Heart left ventricle (tissue), 16 donors: ENCODE results near the gene MLLT3. TPM values are rescaled to one million over a fixed set of nuclear protein-coding genes. Genes with fewer than 3 reads are reported as not detected.

ENCODE experiments used
- ATAC-seq, 4 donors: fragments of 200-7000 bp; cut with Tn5 transposase; one replicate each; pipeline ENCODE4 v1.9.1; 2020 to 2022; ENCODE audit warnings: moderate library complexity in 4 of 4, mild to moderate bottlenecking in 3 of 4, moderate number of reproducible peaks in 1 of 4
- DNase-seq, 5 donors: peaks; one replicate each; pipeline ENCODE4 v3.0.0-alpha.2; 2020
- H3K27ac ChIP-seq, 12 donors: fragments of 200-600 bp; sonication (generic) in 4 of 12; one replicate each; pipeline versions ENCODE4 v1.5.0 to v1.8.0; 2016 to 2022; ENCODE audit warnings: mild to moderate bottlenecking in 2 of 12
- H3K27me3 ChIP-seq, 9 donors: fragments of 200-600 bp; sonication (generic) in 2 of 9; one replicate each; pipeline versions ENCODE4 v1.5.1 to v1.8.0; 2016 to 2022; ENCODE audit warnings: mild to moderate bottlenecking in 3 of 9
- H3K36me3 ChIP-seq, 9 donors: fragments of 200-600 bp; sonication (generic) in 2 of 9; one replicate each; pipeline versions ENCODE4 v1.5.0 to v1.8.0; 2018 to 2022; ENCODE audit warnings: mild to moderate bottlenecking in 2 of 9
- H3K4me1 ChIP-seq, 12 donors: fragments of 200-600 bp; sonication (generic) in 4 of 12; one replicate each; pipeline versions ENCODE4 v1.5.0 to v1.8.0; 2016 to 2022; ENCODE audit warnings: mild to moderate bottlenecking in 3 of 12
- H3K4me3 ChIP-seq, 12 donors: fragments of 200-600 bp; sonication (generic) in 4 of 12; one replicate each; pipeline versions ENCODE4 v1.5.0 to v1.8.0; 2017 to 2022; ENCODE audit warnings: mild to moderate bottlenecking in 9 of 12, moderate library complexity in 4 of 12
- H3K9me3 ChIP-seq, 12 donors: fragments of 200-600 bp; sonication (generic) in 4 of 12; one replicate each; pipeline versions ENCODE4 v1.5.0 to v1.8.0; 2016 to 2022; ENCODE audit warnings: mild to moderate bottlenecking in 1 of 12
- CTCF ChIP-seq, 12 donors: fragments of 200-600 bp; sonication (generic) in 4 of 12; IDR thresholded peaks; one replicate each; pipeline versions ENCODE4 v1.5.0 to v1.8.0; 2018 to 2022; ENCODE audit warnings: antibody characterized with exemption in 12 of 12, mild to moderate bottlenecking in 5 of 12
- POLR2A ChIP-seq, 2 donors: fragments of 450-650 bp; IDR thresholded peaks; one replicate each; pipeline ENCODE4 v1.6.1; 2017; ENCODE audit warnings: antibody characterized with exemption in 2 of 2, mild to moderate bottlenecking in 2 of 2, moderate library complexity in 2 of 2
- WGBS, 4 donors: extraction: QIAGEN DNeasy Blood & Tissue Kit in 2 of 4; methylation state at CpG; one replicate each; pipeline versions ENCODE4 v1.1.5 to v1.1.7; 2013 to 2018; 5-methylcytosine and 5-hydroxymethylcytosine counted together
- intact Hi-C, 10 donors: fragments of 100-400 bp; cut with DNase I; formaldehyde crosslinking; loops; one replicate each; pipeline versions ENCODE4 v1.11.1 to v1.14.2; 2022
- polyA plus RNA-seq, 2 donors: library from polyadenylated mRNA; stranded (reverse); fragments of 200-250 nt; gene quantifications; one replicate each; pipeline ENCODE4 v1.2.3, GENCODE V29; 2013
- total RNA-seq, 9 donors: library from RNA; depleted of rRNA in 2 of 9; stranded (reverse); fragments of >200 nt in 2 of 9; fragmentation: NEBNext Ultra II Directional in 3 of 9; extraction: Animal tissue kit (Norgen Biotek cat#: 25700) in 3 of 9; gene quantifications; one replicate each; pipeline versions ENCODE4 v1.1.0 to v1.2.4, GENCODE V29; 2016 to 2023
- donor health status: ischemic (EF 13 %, LVEDD 7.1; RV severe dilation, severe dysfunction).
- donor health status: healthy with polysubstance abuse.
- donor health status: DM: no; HTN: yes; CAD: no.
- donor health status: DM: no; HTN: no; CAD: no.
- donor health status: ischemic (EF 25% LVEDD 6.9; RV normal size, moderate dysfunction).
- donor health status: ischemic (EF 25% LVEDD 5.7; RV mildly dilated, moderate dysfunction).
- donor health status: healthy.
- donor health status: DM: yes; HTN: yes; CAD: no.
- donor health status: ischemic (EF 35%, LVEDD 5.7; RV mildly dilated, moderate dysfunction).
- donor health status: nonischemic (EF 11% LVEDD 7.7; RV severe dilation, severe dysfunction).
- donor health status: DM: yes; HTN: yes; CAD: no.
- donor health status: PGD.
- donor health status: ischemic (EF 29% LVEDD 5.4; RV normal size, mild dysfunction).
- donor health status: nonischemic (EF 23%, LVEDD 6.1; RV moderate dilation, normal function).

Gene MLLT3
- total and polyA plus RNA-seq, 11 donors: 7.5 to 21.0 (median 15.3) TPM

DNA sequence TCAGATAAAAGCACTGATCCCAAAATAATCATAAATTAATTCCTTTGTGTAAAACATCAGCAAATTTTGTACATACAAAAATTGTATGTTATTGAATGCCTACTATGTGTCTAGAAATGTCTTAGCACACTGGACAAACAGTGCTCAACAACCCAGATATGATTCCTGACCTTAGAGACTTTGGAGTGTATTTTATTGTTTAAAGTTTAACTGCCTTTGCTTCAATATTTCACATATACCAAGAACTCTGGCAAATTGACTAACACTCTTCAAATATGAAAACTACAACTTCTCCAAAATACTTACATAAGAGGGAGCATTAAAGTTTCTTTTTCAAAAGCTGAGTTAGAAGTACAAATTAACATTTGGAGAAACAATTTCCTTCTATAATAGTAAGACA lies 231.9 kb downstream of the MLLT3 start:
- ATAC-seq (no peak), DNase-seq (no peak)
- H3K4me1 ChIP-seq: peaks cover 0 to 1% (median 0%) of the 10 kb centered on the region in 12 donors
- H3K27me3 ChIP-seq: no peaks in the 10 kb centered on the region
- no peaks in the 10 kb centered on the region for H3K36me3 ChIP-seq
- no peak overlapping the region for H3K27ac ChIP-seq
- TF ChIP-seq POLR2A (IDR thresholded peaks at IDR 0.05) (no peak), CTCF (IDR thresholded peaks at IDR 0.05) (no peak)
- peaks cover 0 to 8% (median 0%) of the 10 kb centered on the region in 12 donors for H3K9me3 ChIP-seq
- H3K4me3 ChIP-seq: no peak overlapping the region
- intact Hi-C loops: no loop called here

- Histone ChIP-seq H3K36me3 (no peaks in the 10 kb centered on the region), H3K4me1 (peaks cover 0 to 9% (median 0%) of the 10 kb centered on the region in 12 donors), H3K27me3 (no peaks in the 10 kb centered on the region), H3K27ac (no peak overlapping the region), H3K4me3 (no peak overlapping the region), H3K9me3 (peaks cover 0 to 8% (median 0%) of the 10 kb centered on the region in 12 donors)
- TF ChIP-seq CTCF (IDR thresholded peaks at IDR 0.05) (no peak), POLR2A (IDR thresholded peaks at IDR 0.05) (no peak)
- ATAC-seq (no peak), DNase-seq (no peak)
- intact Hi-C loops: no loop called here
- WGBS, 4 donors: 94 to 98% (median 96%) methylated on average over 3 of the region's 3 CpGs
These were observed 235.2 kb downstream of the MLLT3 start for GRCh38 chr9:20387062-20387461.

DNA sequence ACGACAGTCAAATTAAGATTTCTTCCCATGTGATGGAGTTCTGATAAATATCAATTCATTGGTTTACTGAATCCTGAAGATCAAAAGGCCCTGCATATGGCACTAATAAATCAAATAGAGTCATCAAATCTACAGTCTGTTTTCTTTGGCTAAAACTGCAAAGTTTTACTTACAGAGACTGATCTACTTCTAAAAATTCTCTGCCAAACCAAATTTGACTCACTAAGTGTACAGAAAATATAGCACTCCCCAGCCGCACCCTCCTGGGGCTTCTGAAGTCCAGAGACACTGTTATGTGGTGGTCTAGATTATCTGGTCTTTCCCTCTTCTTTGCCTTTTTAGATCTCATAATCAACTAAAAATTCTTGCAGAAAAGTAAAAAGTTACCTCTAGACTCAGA lies 237.7 kb downstream of the MLLT3 start:
- peaks cover 0 to 8% (median 0%) of the 10 kb centered on the region in 12 donors for H3K9me3 ChIP-seq
- no peak for ATAC-seq
- TF ChIP-seq POLR2A (IDR thresholded peaks at IDR 0.05) (no peak), CTCF (IDR thresholded peaks at IDR 0.05) (no peak)
- no peak for DNase-seq
- no peaks in the 10 kb centered on the region for H3K27me3 ChIP-seq
- H3K4me3 ChIP-seq: no peak overlapping the region
- no peak overlapping the region for H3K27ac ChIP-seq
- 89 to 96% (median 93%) methylated on average over 2 of the region's 2 CpGs for WGBS, 4 donors
- no peaks in the 10 kb centered on the region for H3K36me3 ChIP-seq
- intact Hi-C loops: no loop called here
- peaks cover 0 to 10% (median 0%) of the 10 kb centered on the region in 12 donors for H3K4me1 ChIP-seq

DNA sequence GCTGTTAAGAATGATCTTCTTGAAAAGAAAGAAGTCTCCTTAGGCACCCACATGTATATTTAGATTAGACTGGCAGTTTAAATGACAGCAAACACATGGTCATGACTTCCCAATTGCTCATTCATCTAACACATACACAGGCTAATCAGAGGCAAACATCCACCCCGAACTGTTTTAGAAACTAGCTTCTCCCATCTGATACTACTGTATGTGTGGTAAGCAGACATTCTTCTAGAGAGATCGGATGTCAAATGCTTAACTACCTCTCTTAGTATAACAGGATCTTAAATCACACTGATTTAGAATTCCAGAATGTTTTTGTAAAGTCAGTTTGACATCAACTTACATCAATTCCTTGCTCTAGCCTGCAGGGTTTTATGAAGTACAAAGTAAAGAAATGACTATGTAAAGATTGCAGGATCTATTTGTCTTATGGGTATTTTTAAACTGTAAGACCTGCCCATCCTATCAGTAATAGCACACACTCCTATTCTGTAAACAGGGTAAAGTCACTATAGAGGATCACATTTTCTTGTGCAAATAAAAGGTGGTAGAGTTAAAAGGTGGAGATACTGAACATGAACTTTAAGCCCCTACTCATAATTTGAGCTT lies 239.7 kb downstream of the MLLT3 start:
- DNase-seq: no peak
- H3K4me3 ChIP-seq: no peak overlapping the region
- H3K27me3 ChIP-seq: no peaks in the 10 kb centered on the region
- intact Hi-C loops: no loop called here
- H3K9me3 ChIP-seq: no peaks in the 10 kb centered on the region
- no peak for ATAC-seq
- WGBS, 4 donors: 44 to 73% (median 46%) methylated on average over 2 of the region's 2 CpGs
- peaks cover 0 to 10% (median 0%) of the 10 kb centered on the region in 12 donors for H3K4me1 ChIP-seq
- TF ChIP-seq POLR2A (IDR thresholded peaks at IDR 0.05): no peak
- TF ChIP-seq CTCF (IDR thresholded peaks at IDR 0.05): no peak
- no peaks in the 10 kb centered on the region for H3K36me3 ChIP-seq
- no peak overlapping the region for H3K27ac ChIP-seq
